Measurements from ENCODE around the gene PLAC1.

PLAC1 gene

GRCh38 chrX:134558133-134558532, 100.1 kb downstream of the PLAC1 start:
- DNase-seq (ENCODE audit: extremely low read depth, low read depth) = no peak
- no peak for TF ChIP-seq CTCF (IDR thresholded peaks at IDR 0.05; ENCODE audit: low read depth, low read length)

- no peak for TF ChIP-seq CTCF (IDR thresholded peaks at IDR 0.05; ENCODE audit: low read depth, low read length)
- DNase-seq (ENCODE audit: extremely low read depth, low read depth) = no peak
Measured at GRCh38 chrX:134554291-134554690, 104.0 kb downstream of the PLAC1 start.

GRCh38 chrX:134552351-134552750, 105.9 kb downstream of the PLAC1 start:
- no peak for DNase-seq (ENCODE audit: extremely low read depth, low read depth)
- TF ChIP-seq CTCF (IDR thresholded peaks at IDR 0.05; ENCODE audit: low read depth, low read length) = no peak

GRCh38 chrX:134551376-134552048, 106.8 kb downstream of the PLAC1 start:
- no peak for DNase-seq (ENCODE audit: extremely low read depth, low read depth)
- no peak for TF ChIP-seq CTCF (IDR thresholded peaks at IDR 0.05; ENCODE audit: low read depth, low read length)

- no peak for TF ChIP-seq CTCF (IDR thresholded peaks at IDR 0.05; ENCODE audit: low read depth, low read length)
- DNase-seq (ENCODE audit: extremely low read depth, low read depth) = no peak
Measured at GRCh38 chrX:134548257-134549201, 109.7 kb downstream of the PLAC1 start.

- no peak for TF ChIP-seq CTCF (IDR thresholded peaks at IDR 0.05; ENCODE audit: low read depth, low read length)
- DNase-seq (ENCODE audit: extremely low read depth, low read depth) = no peak
Measured at GRCh38 chrX:134547047-134547679, 111.1 kb downstream of the PLAC1 start.

GRCh38 chrX:134546187-134546586, 112.1 kb downstream of the PLAC1 start:
- DNase-seq (ENCODE audit: extremely low read depth, low read depth) = no peak

More at GRCh38 chrX:134546187-134546586, 112.1 kb downstream of the PLAC1 start:
- no peak for TF ChIP-seq CTCF (IDR thresholded peaks at IDR 0.05; ENCODE audit: low read depth, low read length)
